H1 (cell line): Measurements from ENCODE around the gene CENPVL1. TPM values are rescaled to one million over a fixed set of nuclear protein-coding genes. Genes with fewer than 3 reads are reported as not detected.

Source experiments
- CHD1 ChIP-seq: IDR thresholded peaks from 2 replicates; pipeline ENCODE4 v1.6.1; 2012; ENCODE audit warnings: low read depth, low read length, improper control_type of control experiment
- polyA plus RNA-seq, 7 experiments: library from polyadenylated mRNA; depleted of rRNA in 3 of 7; stranded (reverse) in 5 of 7; unstranded in 2 of 7; fragments of >200 nt in 5 of 7; fragments of 200-250 nt in 2 of 7; gene quantifications; 1 replicate in 5 of 7; 2 replicates in 1 of 7; 4 replicates in 1 of 7; pipeline versions ENCODE4 v1.2.1 to v1.2.3, GENCODE V29; 2011 to 2013; ENCODE audit warnings: missing spikeins in 2 of 7, mixed read lengths in 2 of 7
- total RNA-seq: library from RNA; stranded (reverse); fragmentation: NEBNext Ultra II Directional; extraction: Animal tissue kit (Norgen Biotek cat#: 25700); gene quantifications from 2 replicates; pipeline ENCODE4 v1.2.1, GENCODE V29; 2021

CENPVL1 gene
- total and polyA plus RNA-seq, 2 of the 8 experiments (the other 6 are each of a cell fraction or from before 2014, with no cell fraction given): 3.2 to 8.0 TPM

GRCh38 chrX:51743179-51743957 is 33.1 kb downstream of the CENPVL1 start, which contains the start of gene GSPT2 (continued):
- TF ChIP-seq CHD1: no peak
